ENCODE results near the gene MYO5C. TPM values are rescaled to one million over a fixed set of nuclear protein-coding genes. Genes with fewer than 3 reads are reported as not detected.
A peak's percentile ranks its signal among the peaks of the same experiment; 100 is the strongest.

MYO5C gene
- total and polyA plus RNA-seq, 2 of the 8 experiments (the other 6 are each of a cell fraction or from before 2014, with no cell fraction given): 8.2 to 26.7 TPM

DNA sequence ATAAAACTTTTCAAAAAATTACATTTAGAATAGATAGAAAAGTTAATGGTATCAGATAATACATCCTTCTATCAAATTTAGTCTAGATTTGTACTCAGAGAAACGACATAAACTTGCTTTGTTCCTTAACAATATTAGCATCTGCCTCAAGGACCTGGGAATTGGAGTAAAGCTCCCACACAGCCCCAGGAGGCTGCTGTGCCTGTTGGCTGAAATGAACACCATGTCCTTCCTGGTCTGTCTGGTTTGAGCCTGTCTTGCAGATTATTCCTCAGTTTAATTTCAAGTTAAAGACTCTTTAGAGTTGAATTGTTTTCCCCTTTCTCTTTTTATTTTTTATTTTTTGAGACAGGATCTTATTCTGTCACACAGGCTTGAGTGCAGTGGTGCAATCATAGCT is 123.8 kb downstream of the MYO5C start:
- ChIA-PET POLR2A (ENCODE audit: partially characterized antibody) (interaction anchor here (0.7 to 2.0 kb wide), 2 partner anchors 8 to 29 kb away, joined by 3 to 9 read pairs; no protein-coding TSS in a partner anchor), CTCF (ENCODE audit: partially characterized antibody) (interaction anchor here (0.8 to 11.2 kb wide), 8 partner anchors 8 to 56 kb away, joined by 3 to 95 read pairs (median 8); no protein-coding TSS in a partner anchor)
- H3K79me2 ChIP-seq (ENCODE audit: control insufficient read depth in 1 of 2, insufficient read depth in 2 of 2, low read length in 2 of 2): peaks cover 0 to 21% of the 10 kb centered on the region in 2 experiments; a peak in 2 of 4 replicates
- no peak overlapping the region for H4K91ac ChIP-seq (replicated peaks; ENCODE audit: insufficient read length, low read length)
- no peak overlapping the region for H3K4me2 ChIP-seq (ENCODE audit: insufficient read depth in 1 of 2, low read depth in 2 of 2, low read length in 2 of 2)
- 30% methylated on average over 1 of the region's 1 CpG; no CpG with 5 or more reads in 1 of the 2 experiments for WGBS, 2 experiments (ENCODE audit: extremely low coverage in 1 of 2, insufficient coverage in 1 of 2, insufficient read length in 1 of 2, insufficient replicate concordance in 2 of 2, low coverage in 1 of 2, low lambda C conversion rate in 2 of 2, missing lambda C conversion rate in 1 of 2)
- H2BK5ac ChIP-seq (ENCODE audit: low read depth, low read length): no peak overlapping the region
- 0 out of 4 replicates have a peak, but pooled peaks cover 0 to 3% of the 10 kb centered on the region in 2 experiments for H3K9me3 ChIP-seq (ENCODE audit: insufficient read depth in 2 of 2, low read depth in 1 of 2, low read length in 1 of 2)
- no peak overlapping the region for H3K23ac ChIP-seq (ENCODE audit: insufficient read length)
- H2BK120ac ChIP-seq (replicated peaks; ENCODE audit: low read depth, low read length): no peak overlapping the region
- no peak overlapping the region for H3K9ac ChIP-seq (replicated peaks in 1 of 4; ENCODE audit: extremely low read depth in 1 of 4, low read depth in 3 of 4, low read length in 3 of 4)
- H2BK15ac ChIP-seq (ENCODE audit: low read length): no peak overlapping the region
- H3K36me3 ChIP-seq (ENCODE audit: control insufficient read depth in 2 of 4, insufficient read depth in 4 of 4, low read length in 3 of 4): no peaks in the 10 kb centered on the region; a peak in 1 of 8 replicates
- H2BK20ac ChIP-seq (ENCODE audit: low read length): no peak overlapping the region
- DNase-seq (ENCODE audit: low read depth in 1 of 2, low spot score in 2 of 2) (peak in 1 of 2 experiments; percentile 20), FAIRE-seq (no peak)
- H3K4me3 ChIP-seq (ENCODE audit: extremely low read depth in 1 of 4, insufficient read depth in 2 of 4, low read depth in 3 of 4, low read length in 4 of 4): no peak overlapping the region
- H3K18ac ChIP-seq (ENCODE audit: extremely low read depth, low read length): no peak overlapping the region
- peaks cover 1 to 3% of the 10 kb centered on the region in 2 experiments for H4K20me1 ChIP-seq (replicated peaks in 1 of 2; ENCODE audit: control insufficient read depth in 1 of 2, insufficient read depth in 2 of 2, low read length in 2 of 2)
- H2AK5ac ChIP-seq (ENCODE audit: low read depth, low read length): no peak overlapping the region
- H3K27me3 ChIP-seq (replicated peaks in 1 of 4; ENCODE audit: control insufficient read depth in 3 of 4, extremely low read depth in 1 of 4, insufficient read depth in 3 of 4, low read length in 3 of 4): no peaks in the 10 kb centered on the region
- no peak overlapping the region for H2BK12ac ChIP-seq (ENCODE audit: low read depth, low read length)
- H3K27ac ChIP-seq (ENCODE audit: low read depth, low read length): no peak overlapping the region
- TF ChIP-seq JUND (IDR thresholded peaks at IDR 0.05; ENCODE audit: low read length) (no peak), GTF2F1 (IDR thresholded peaks at IDR 0.05; ENCODE audit: borderline replicate concordance, low read depth, low read length) (no peak), HDAC2 (IDR thresholded peaks at IDR 0.05; ENCODE audit: borderline replicate concordance in 1 of 2, low read depth in 2 of 2, low read length in 2 of 2) (no peak), SUZ12 (IDR thresholded peaks at IDR 0.05; ENCODE audit: low read length) (no peak), CTBP2 (IDR thresholded peaks at IDR 0.05; ENCODE audit: borderline replicate concordance, insufficient read depth, insufficient read length, low read length) (no peak)
- no peak overlapping the region for H4K5ac ChIP-seq (ENCODE audit: insufficient read length, low read depth, low read length)
- peaks cover 2% of the 10 kb centered on the region for H3K79me1 ChIP-seq (ENCODE audit: low read depth, low read length)
- H3K56ac ChIP-seq (replicated peaks; ENCODE audit: insufficient read length, low read depth, low read length): no peak overlapping the region
- peaks cover 0 to 4% (median 0%) of the 10 kb centered on the region in 4 experiments; a peak in 1 of 7 replicates for H3K4me1 ChIP-seq (replicated peaks in 1 of 4; ENCODE audit: control insufficient read depth in 3 of 4, insufficient read depth in 4 of 4, low read length in 3 of 4)
- H4K8ac ChIP-seq (ENCODE audit: extremely low read depth, insufficient read depth, low read length): no peak overlapping the region
- no peak overlapping the region for H3K14ac ChIP-seq (ENCODE audit: insufficient read length)
- no peak overlapping the region for H3K4ac ChIP-seq (replicated peaks; ENCODE audit: insufficient read length, low read depth, low read length)
- no peak overlapping the region for H2AFZ ChIP-seq (ENCODE audit: low read length)
- H3K23me2 ChIP-seq (ENCODE audit: low read depth, low read length): no peaks in the 10 kb centered on the region

All from H1 (cell line).